H1 (cell line): ENCODE data around the gene ARHGEF10L.

Experiments
- CTCF ChIP-seq, 3 experiments: IDR thresholded peaks; 1 replicate in 2 of 3; 2 replicates in 1 of 3; pipeline versions ENCODE4 v1.5.1 to v1.6.1; 2011; ENCODE audit warnings: low read length in 3 of 3, mild to moderate bottlenecking in 3 of 3, inconsistent platforms in 2 of 3, low read depth in 1 of 3, moderate library complexity in 1 of 3; ENCODE audit not compliant: insufficient read depth in 1 of 3; ENCODE audit errors: control extremely low read depth in 1 of 3
- HDAC6 ChIP-seq: IDR thresholded peaks from one replicate; pipeline ENCODE4 v1.7.1; 2012; ENCODE audit warnings: low read depth, mild to moderate bottlenecking, inconsistent platforms, low read length, moderate library complexity
- POLR2AphosphoS5 ChIP-seq: IDR thresholded peaks from 2 replicates; pipeline ENCODE4 v1.6.1; 2011; ENCODE audit warnings: low read depth, low read length
- RFX5 ChIP-seq: IDR thresholded peaks from 2 replicates; pipeline ENCODE4 v1.6.1; 2011; ENCODE audit warnings: low read depth, low read length, improper control_type of control experiment, borderline replicate concordance
- SIX5 ChIP-seq: IDR thresholded peaks from 2 replicates; pipeline ENCODE4 v1.6.1; 2011; ENCODE audit warnings: mild to moderate bottlenecking, low read depth, low read length
- SP1 ChIP-seq: IDR thresholded peaks from 2 replicates; pipeline ENCODE4 v1.6.1; 2011; ENCODE audit warnings: low read depth, low read length

- TF ChIP-seq RFX5 (no peak), POLR2AphosphoS5 (no peak), HDAC6 (no peak), SP1 (no peak), CTCF (IDR thresholded peaks at IDR 0.05; ENCODE audit: control extremely low read depth in 1 of 3, insufficient read depth in 1 of 3, low read depth in 1 of 3, low read length in 3 of 3) (no peak), SIX5 (no peak)
Observed at GRCh38 chr1:17713993-17714392, 174.5 kb downstream of the ARHGEF10L start.
